Stimulated activated CD8-positive, alpha-beta memory T cell treated with anti-CD3 and anti-CD28 coated beads, Interleukin-2, amount 100 ng/mL, for 48 hours (primary cell): Measurements from ENCODE around the gene RXFP1.

Experiments used
- DNase-seq, 2 donors: peaks; one replicate each; pipeline ENCODE4 v3.0.0-alpha.2; 2020; ENCODE audit warnings: low read depth in 2 of 2

The RXFP1 gene

GRCh38 chr4:158671915-158672806, 150.5 kb downstream of the RXFP1 start, which contains the start of gene ETFDH:
TSS of gene ETFDH (plus strand) at chr4:158672296. CDS start at chr4:158672457, 161 bp downstream.
- peak; percentile 94 to 96 for DNase-seq

- DNase-seq = no peak
Measured at GRCh38 chr4:158673633-158674032, 152.0 kb downstream of the RXFP1 start.

- no peak for DNase-seq
Measured at GRCh38 chr4:158676076-158676475, 154.4 kb downstream of the RXFP1 start.

- no peak for DNase-seq
Measured at GRCh38 chr4:158678767-158679166, 157.1 kb downstream of the RXFP1 start.

- DNase-seq = no peak
Measured at GRCh38 chr4:158681629-158682028, 159.9 kb downstream of the RXFP1 start.

GRCh38 chr4:158682066-158682465, 160.4 kb downstream of the RXFP1 start:
- no peak for DNase-seq

- no peak for DNase-seq
Measured at GRCh38 chr4:158688813-158689212, 167.1 kb downstream of the RXFP1 start.
